DMS114 treated with DMSO at 0.1 percent for 48 hours (cell line): Measurements from ENCODE around the gene SVEP1.
"Not testable (repeated sequence)": the region's sequence is repeated elsewhere in the genome, so short reads cannot be mapped to it uniquely, and the experiment has no call there.

Source experiments
- DNase-seq: peaks from one replicate; lab custom pipeline; 2025; ENCODE audit not compliant: unreplicated experiment; lab: John Stamatoyannopoulos, UW

The SVEP1 gene

DNA sequence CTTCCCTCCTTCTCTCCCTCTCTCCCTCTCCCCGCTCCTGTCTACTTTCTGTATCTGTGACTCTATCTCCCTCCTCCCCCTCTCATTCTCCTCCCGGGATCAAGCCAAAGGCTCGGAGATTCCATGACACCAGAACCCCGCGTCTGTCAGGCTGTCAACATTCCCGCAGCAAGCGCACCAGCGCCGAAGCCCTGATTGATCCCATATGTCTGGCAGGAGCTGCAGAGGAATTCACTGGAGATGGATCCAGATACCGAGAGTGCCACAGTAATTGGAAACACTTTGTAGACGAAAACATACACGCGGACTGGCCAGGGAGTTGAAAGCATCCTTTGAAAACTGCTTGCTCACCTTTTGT, 300 bp upstream of the SVEP1 start:
- peak; percentile 26 for DNase-seq

DNA sequence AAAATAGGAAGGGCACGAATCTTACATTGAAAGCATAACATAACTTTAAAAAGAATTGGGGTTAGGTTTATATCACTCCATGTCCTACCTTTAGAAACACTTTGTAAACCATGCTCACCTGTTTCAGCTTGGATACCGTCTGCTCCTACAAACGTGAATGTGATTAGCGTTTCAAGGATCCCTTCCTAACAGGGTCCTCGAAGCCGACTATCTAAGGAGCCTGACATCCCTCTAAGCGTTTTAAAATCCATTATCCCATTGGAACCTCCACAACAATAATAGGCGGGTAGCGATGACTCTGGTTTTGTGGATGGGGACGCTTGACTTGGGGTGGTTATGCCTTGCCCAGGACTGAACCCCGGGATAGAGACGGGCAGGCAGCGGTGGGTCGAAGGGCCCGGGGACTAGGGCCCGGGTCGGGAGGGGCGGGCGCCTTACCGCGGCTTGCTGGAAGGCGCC, 937 bp downstream of the SVEP1 start:
- DNase-seq: no peak

GRCh38 chr9:110575945-110576344, 3.6 kb downstream of the SVEP1 start:
- no peak for DNase-seq

DNA sequence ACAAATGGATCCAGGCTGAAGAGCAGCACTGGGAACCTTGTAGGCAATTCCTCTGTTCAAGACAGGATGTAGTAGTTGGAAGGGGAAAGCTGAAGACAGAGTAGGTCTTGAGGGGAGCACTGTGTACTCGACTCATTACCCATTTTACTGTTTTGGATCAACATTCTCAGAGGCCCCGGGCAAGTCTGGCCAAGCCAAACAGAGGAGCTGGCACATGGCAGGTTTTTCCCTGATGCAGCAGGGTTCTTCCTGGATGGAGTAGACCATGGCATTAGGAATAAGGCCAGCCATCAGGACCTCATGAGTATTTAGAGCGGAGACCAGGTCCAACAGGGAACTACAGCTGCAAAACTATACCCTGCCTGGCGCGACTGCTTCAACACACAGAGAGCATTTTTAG, 4.4 kb downstream of the SVEP1 start:
- no peak for DNase-seq

- DNase-seq: no peak
Observed at GRCh38 chr9:110573305-110573704, 6.2 kb downstream of the SVEP1 start.

DNA sequence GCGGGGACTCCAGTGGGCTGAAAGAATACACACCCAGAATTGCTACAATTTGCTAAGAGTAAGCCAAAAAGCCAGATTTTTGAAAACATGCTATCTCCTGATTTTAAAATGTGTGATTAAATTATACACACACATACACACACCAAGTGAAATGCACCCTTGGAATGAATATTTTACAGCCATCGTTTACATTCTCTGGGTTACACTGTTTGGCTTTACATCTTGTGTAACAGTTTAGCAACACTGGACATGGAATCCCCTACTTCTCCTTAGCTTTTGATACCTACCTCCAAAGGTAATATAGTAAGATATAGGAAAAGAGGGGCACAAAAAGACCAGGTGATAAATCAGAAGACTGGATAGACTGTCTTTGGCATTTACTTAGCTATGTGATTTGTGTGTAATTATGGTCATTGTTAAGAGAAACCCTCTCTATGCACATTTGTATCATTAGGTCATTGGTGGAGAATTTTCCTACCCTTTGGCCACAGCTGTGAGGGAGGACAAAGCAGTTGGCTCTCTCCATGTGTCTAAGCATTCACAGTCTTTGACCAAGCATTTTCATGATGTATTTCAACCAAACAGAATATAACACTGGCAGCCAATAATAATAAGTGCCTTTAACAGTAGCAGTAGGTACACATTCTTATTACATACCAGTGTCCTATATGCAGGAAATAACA, 7.6 kb downstream of the SVEP1 start:
- DNase-seq: no peak

GRCh38 chr9:110566156-110566555, 13.4 kb downstream of the SVEP1 start:
- no peak for DNase-seq

DNA sequence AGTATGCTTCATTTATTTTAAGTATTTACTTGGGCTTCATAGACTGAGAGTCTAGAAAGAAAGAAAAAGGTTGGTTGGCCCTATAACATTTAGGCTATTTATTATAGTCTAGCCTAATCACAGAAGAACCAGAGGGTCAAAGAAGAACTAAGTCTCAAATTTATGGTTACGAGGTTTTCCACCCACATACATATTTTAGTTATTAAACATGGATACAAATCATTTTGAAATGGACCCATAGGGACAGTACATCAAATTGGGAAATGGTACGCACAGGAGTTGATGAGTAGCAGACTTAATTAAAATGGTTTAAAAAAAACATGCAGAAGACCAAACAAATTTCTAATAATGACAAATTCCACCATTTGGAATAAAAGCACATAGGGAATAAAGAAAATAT, 17.7 kb downstream of the SVEP1 start:
- DNase-seq: no peak

GRCh38 chr9:110559869-110560268, 19.7 kb downstream of the SVEP1 start:
- no peak for DNase-seq

DNA sequence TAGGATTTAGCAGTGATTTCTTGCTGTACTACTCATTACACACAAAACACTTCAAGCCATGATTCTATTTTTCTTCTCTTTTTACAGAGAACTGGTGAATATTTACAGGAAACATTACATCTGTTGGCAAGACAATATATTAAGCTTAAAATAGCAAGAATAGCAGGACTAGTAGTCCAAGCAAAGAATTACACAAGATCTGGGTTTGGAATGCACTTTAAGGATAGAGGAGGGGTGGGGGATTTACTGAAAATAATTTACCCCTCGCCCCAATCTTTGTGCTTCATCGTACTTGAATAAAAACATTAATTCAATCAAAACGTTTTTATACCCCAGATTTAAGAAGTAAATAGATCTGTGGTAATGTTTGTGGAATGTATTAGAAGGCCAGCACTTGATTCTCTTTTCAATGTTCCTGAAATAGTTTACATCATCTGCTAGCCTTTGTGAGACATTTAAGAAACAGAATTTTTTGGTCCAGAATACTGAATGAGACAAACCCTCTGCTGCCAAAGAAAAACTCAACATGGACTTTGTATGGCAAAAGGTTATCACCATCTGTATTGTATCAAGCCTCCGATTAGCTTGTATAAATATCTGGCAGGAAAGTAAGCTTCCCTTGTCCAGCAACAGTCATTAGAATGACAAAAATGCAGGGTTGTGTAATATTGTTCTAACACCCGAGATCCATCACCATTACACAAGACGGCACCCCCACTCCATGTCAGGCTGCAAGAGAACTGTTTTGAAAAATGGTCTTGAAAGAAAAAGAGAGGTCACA, 23.8 kb downstream of the SVEP1 start:
- DNase-seq: no peak

DNA sequence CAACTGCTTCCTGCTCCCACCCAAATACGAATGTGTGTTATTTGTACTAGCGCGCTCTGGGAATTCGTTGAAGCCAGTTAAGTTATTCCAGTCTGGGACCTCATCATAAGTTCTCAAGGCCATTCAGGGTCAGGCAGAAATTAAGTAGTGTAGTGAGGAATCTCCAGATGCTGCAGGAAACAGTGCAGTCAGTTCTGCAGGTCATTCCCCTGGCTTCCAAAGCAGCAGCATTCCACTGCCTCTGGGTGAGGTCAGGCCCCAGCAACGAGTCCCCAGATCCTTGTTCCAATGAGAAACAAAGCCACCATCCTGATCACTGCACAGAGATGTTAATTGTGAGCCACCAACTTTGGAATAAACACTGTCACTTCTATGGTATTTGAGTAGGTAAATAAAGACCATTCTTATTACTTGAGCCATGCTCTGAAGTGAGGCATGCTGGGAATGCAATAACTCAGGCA, 33.1 kb downstream of the SVEP1 start:
- no peak for DNase-seq

DNA sequence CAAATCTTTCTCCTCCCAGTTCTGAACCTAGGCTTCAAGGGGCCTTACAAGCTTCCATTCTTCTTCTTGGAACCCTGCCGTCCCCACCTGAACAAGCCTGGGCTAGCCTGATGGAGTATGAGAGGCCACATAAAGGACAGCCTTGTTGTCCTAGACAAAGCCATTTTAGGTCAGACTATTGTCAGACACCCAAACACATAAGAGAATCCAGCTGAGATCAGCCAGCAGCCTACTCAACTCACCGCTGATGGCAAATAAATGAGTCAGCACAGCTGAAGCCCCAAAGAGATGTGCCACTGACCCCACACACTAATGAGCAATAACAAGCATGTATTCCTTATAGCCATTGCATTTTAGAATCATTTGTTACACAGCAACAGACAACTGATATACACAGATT, 33.8 kb downstream of the SVEP1 start:
- no peak for DNase-seq

GRCh38 chr9:110543631-110544051, 35.9 kb downstream of the SVEP1 start:
- no peak for DNase-seq

DNA sequence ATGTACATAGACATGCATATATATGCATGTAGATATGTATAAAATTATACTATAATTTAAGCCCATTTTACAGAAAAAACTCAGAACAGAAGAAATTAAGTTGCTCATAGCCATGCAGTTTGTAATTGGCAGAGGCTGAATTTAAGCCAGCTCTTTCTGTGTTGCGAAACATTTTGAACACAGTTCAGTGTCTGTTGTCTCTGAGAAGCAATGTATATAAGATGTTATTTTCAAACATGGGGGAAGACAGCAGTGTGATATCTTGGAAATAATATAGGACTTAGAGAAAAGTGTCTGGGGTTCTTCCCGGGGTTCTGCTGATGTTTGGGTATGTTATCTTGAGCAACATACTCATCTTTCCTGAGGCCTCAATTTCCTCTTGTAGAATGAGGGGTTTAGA, 37.6 kb downstream of the SVEP1 start:
- no peak for DNase-seq

DNA sequence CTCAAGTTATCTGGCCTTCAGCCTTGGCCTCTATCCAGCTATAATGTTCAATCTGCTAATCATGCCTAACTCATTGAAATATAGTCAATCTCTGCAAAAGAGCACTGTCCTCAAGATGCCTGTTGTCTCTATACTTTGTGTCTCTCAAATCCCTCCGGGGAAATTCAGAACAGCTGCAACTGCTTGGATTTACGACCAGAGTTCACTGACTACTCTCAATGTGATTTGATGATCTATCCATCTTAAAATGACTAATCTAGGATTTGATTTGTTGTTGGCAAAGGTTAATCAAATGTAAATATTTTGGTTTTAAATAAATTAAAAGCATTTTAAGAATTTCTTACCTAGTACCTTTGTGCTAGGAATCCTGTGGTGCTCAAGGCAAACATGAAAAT, 40.9 kb downstream of the SVEP1 start:
- no peak for DNase-seq

GRCh38 chr9:110537841-110538646, 41.5 kb downstream of the SVEP1 start:
- DNase-seq: no peak

GRCh38 chr9:110536822-110537221, 42.7 kb downstream of the SVEP1 start:
- no peak for DNase-seq

- not testable (repeated sequence) for DNase-seq
Observed at GRCh38 chr9:110534162-110534561, 45.4 kb downstream of the SVEP1 start.

GRCh38 chr9:110532908-110533665, 46.5 kb downstream of the SVEP1 start:
- DNase-seq: no peak

DNA sequence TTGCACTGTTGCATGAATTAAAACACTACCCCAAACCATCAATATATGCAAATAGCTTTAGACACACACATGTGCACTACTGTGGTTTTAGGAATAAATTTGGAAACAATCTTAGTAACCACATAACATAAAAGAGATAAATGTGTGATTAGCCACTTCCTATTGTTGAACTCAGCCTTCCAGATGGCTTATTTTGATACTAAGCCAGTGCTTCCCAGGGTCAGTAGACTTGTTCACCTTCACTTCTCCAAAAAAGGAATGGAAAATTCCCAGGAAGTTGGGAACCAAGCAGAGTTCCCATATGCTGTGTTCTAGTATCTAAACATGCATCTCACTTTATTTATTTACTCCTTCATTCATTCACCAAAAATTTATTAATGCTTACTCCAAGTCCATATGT, 47.8 kb downstream of the SVEP1 start:
- DNase-seq: no peak

GRCh38 chr9:110531241-110531640, 48.3 kb downstream of the SVEP1 start:
- not testable (repeated sequence) for DNase-seq
